Endothelial cell of umbilical vein (primary cell): ENCODE measurements around the gene TERT. TPM values are rescaled to one million over a fixed set of nuclear protein-coding genes. Genes with fewer than 3 reads are reported as not detected.

Experiments
- BruUV-seq: library from RNA; stranded (reverse); fragments of 400-500 nt; replicated peaks from 2 replicates; lab custom pipeline; 2021; lab: Mats Ljungman, UMichigan
- CTCF ChIA-PET: fragments of 300-600, 350-600 bp; sonication (Branson Sonifier 250); formaldehyde crosslinking; loops from one replicate; lab custom pipeline; 2021; ENCODE audit warnings: antibody characterized with exemption, inconsistent platforms; lab: Charles Lee
- POLR2A ChIA-PET: fragments of 300-600, 350-600 bp; sonication (Branson Sonifier 250); formaldehyde crosslinking; loops from one replicate; lab custom pipeline; 2021; ENCODE audit warnings: antibody characterized with exemption, inconsistent platforms; lab: Charles Lee
- DNase-seq: peaks from one replicate; pipeline ENCODE4 v3.0.0-alpha.2; 2011; ENCODE audit warnings: low read depth, low spot score
- FAIRE-seq: peaks from 2 replicates; lab custom pipeline; 2011; peaks lifted over from hg19 to GRCh38; lab: Jason Lieb, UNC
- H2AFZ ChIP-seq: 2 replicates; pipeline ENCODE4 v1.6.0; 2012; ENCODE audit warnings: low read depth, low read length, control low read depth, inconsistent platforms
- H3K27ac ChIP-seq: 2 replicates; pipeline ENCODE4 v1.5.1; 2011; ENCODE audit warnings: low read depth, mild to moderate bottlenecking, control low read depth, low read length, moderate library complexity; ENCODE audit not compliant: insufficient read depth
- H3K27me3 ChIP-seq, 2 experiments: 2 replicates each; pipeline versions ENCODE4 v1.6.0 to v1.6.1; 2011; ENCODE audit warnings: low read length in 2 of 2, mixed read lengths in 1 of 2; ENCODE audit not compliant: control insufficient read depth in 2 of 2, insufficient read depth in 2 of 2
- H3K36me3 ChIP-seq, 2 experiments: 2 replicates in 1 of 2; 3 replicates in 1 of 2; pipeline ENCODE4 v1.5.1; 2011; ENCODE audit warnings: low read length in 2 of 2, mild to moderate bottlenecking in 1 of 2, moderate library complexity in 1 of 2; ENCODE audit not compliant: control insufficient read depth in 2 of 2, insufficient read depth in 2 of 2; ENCODE audit errors: extremely low read depth in 1 of 2
- H3K4me1 ChIP-seq: 3 replicates; pipeline ENCODE4 v1.5.1; 2011; ENCODE audit warnings: mild to moderate bottlenecking, low read length; ENCODE audit not compliant: control insufficient read depth, insufficient read depth; ENCODE audit errors: extremely low read depth
- H3K4me2 ChIP-seq: 2 replicates; pipeline ENCODE4 v1.6.1; 2011; ENCODE audit warnings: low read length, control low read depth, mixed read lengths; ENCODE audit not compliant: insufficient read depth
- H3K4me3 ChIP-seq, 3 experiments: fragments of 200-600 bp in 1 of 3; sonication (generic), shearing (Covaris generic) in 1 of 3; replicated peaks in 1 of 3; 2 replicates each; pipeline ENCODE4 v1.5.1; 2011 to 2016; ENCODE audit warnings: control low read depth in 3 of 3, low read length in 3 of 3, mild to moderate bottlenecking in 2 of 3, inconsistent platforms in 1 of 3, low read depth in 1 of 3, moderate library complexity in 1 of 3; ENCODE audit not compliant: insufficient read depth in 1 of 3
- H3K79me2 ChIP-seq: 2 replicates; pipeline ENCODE4 v1.6.0; 2012; ENCODE audit warnings: low read length, inconsistent platforms; ENCODE audit not compliant: control insufficient read depth, insufficient read depth
- H3K9ac ChIP-seq: replicated peaks from 2 replicates; pipeline ENCODE3; 2011; ENCODE audit warnings: low read length, control low read depth; ENCODE audit not compliant: insufficient read depth; ENCODE audit errors: extremely low read depth
- H3K9me1 ChIP-seq: replicated peaks from 3 replicates; pipeline ENCODE4 v1.6.0; 2011; ENCODE audit warnings: mild to moderate bottlenecking, low read length; ENCODE audit not compliant: control insufficient read depth, insufficient read depth; ENCODE audit errors: extremely low read depth
- H3K9me3 ChIP-seq: replicated peaks from 2 replicates; pipeline ENCODE4 v1.5.1; 2012; ENCODE audit warnings: low read length, inconsistent platforms; ENCODE audit not compliant: control insufficient read depth, insufficient read depth
- H4K20me1 ChIP-seq: replicated peaks from 2 replicates; pipeline ENCODE3; 2011; ENCODE audit warnings: mild to moderate bottlenecking, low read length; ENCODE audit not compliant: control insufficient read depth, insufficient read depth; ENCODE audit errors: extremely low read depth
- CTCF ChIP-seq, 2 donors: IDR thresholded peaks; 1 replicate in 1 of 2; 2 replicates in 1 of 2; pipeline ENCODE4 v1.5.1; 2011; ENCODE audit warnings: low read length in 2 of 2, mild to moderate bottlenecking in 2 of 2, moderate library complexity in 2 of 2, control low read depth in 1 of 2, inconsistent platforms in 1 of 2, low read depth in 1 of 2; ENCODE audit not compliant: insufficient read depth in 1 of 2; ENCODE audit errors: extremely low read depth in 1 of 2
- EZH2 ChIP-seq: IDR thresholded peaks from 2 replicates; pipeline ENCODE4 v1.6.1; 2012; ENCODE audit warnings: borderline replicate concordance, low read depth, mild to moderate bottlenecking, moderate library complexity, low read length, inconsistent platforms; ENCODE audit not compliant: severe bottlenecking
- FOS ChIP-seq: IDR thresholded peaks from 2 replicates; pipeline ENCODE4 v1.6.1; 2011; ENCODE audit warnings: mild to moderate bottlenecking, low read length, moderate library complexity, borderline replicate concordance; ENCODE audit not compliant: insufficient read depth
- GATA2 ChIP-seq: IDR thresholded peaks from 2 replicates; pipeline ENCODE4 v1.7.0; 2011; ENCODE audit warnings: low read depth, mild to moderate bottlenecking, moderate library complexity, mixed read lengths, low read length; ENCODE audit not compliant: insufficient read length, insufficient read depth
- JUN ChIP-seq: IDR thresholded peaks from 2 replicates; pipeline ENCODE4 v1.6.1; 2011; ENCODE audit warnings: borderline replicate concordance, low read depth; ENCODE audit not compliant: insufficient read length, insufficient read depth
- MAX ChIP-seq: IDR thresholded peaks from 2 replicates; pipeline ENCODE4 v1.6.1; 2011; ENCODE audit not compliant: insufficient read depth, insufficient read length
- MYC ChIP-seq: IDR thresholded peaks from one replicate; pipeline ENCODE4 v1.6.1; 2011; ENCODE audit warnings: mild to moderate bottlenecking, low read depth, low read length
- POLR2A ChIP-seq: IDR thresholded peaks from 2 replicates; pipeline ENCODE4 v1.6.1; 2012; ENCODE audit warnings: low read depth, mild to moderate bottlenecking, control low read depth, low read length
- POLR2AphosphoS5 ChIP-seq: IDR thresholded peaks from 2 replicates; pipeline ENCODE4 v1.6.1; 2012; ENCODE audit warnings: low read depth, mild to moderate bottlenecking, control low read depth, low read length, moderate library complexity; ENCODE audit not compliant: insufficient read depth
- dilution Hi-C: fragments of 300-500 bp; cut with MboI; formaldehyde crosslinking; loops from one replicate; pipeline ENCODE4 v1.15.0; 2019; ENCODE audit warnings: low sequenced_read_pairs; ENCODE audit not compliant: extremely low pct_ligation_motif_present
- intact Hi-C: fragments of 100-400 bp; cut with micrococcal nuclease; formaldehyde crosslinking; loops from one replicate; pipeline ENCODE4 v1.10.0; 2022
- polyA plus RNA-seq, 4 experiments: library from polyadenylated mRNA; depleted of rRNA in 3 of 4; stranded (reverse) in 3 of 4; unstranded in 1 of 4; fragments of >200 nt; gene quantifications; 2 replicates each; pipeline versions ENCODE4 v1.2.1 to v1.2.3, GENCODE V29; 2011 to 2012; ENCODE audit warnings: missing spikeins in 1 of 4
- total RNA-seq: library from RNA; stranded (reverse); gene quantifications from 2 replicates; pipeline ENCODE4 v1.2.3, GENCODE V29; 2021

TERT gene
- total and polyA plus RNA-seq, 2 donors (not counting 3 experiments of a cell fraction or from before 2014, with no cell fraction given), result 0.04 TPM; not detected in 1

GRCh38 chr5:1304033-1304432 is 9.2 kb upstream of the TERT start:
- Histone ChIP-seq H3K36me3 (no peaks in the 10 kb centered on the region), H3K4me2 (no peak overlapping the region), H3K27ac (no peak overlapping the region), H3K4me1 (no peaks in the 10 kb centered on the region), H3K9ac (no peak overlapping the region), H2AFZ (no peak overlapping the region), H3K27me3 (peaks cover 0 to 9% of the 10 kb centered on the region in 2 experiments), H3K9me3 (no peaks in the 10 kb centered on the region), H3K9me1 (no peaks in the 10 kb centered on the region), H4K20me1 (no peaks in the 10 kb centered on the region), H3K79me2 (no peaks in the 10 kb centered on the region), H3K4me3 (no peak overlapping the region)
- FAIRE-seq (no peak), DNase-seq (no peak)
- ChIA-PET CTCF (no interaction called here), POLR2A (no interaction called here)
- no peak for TF ChIP-seq POLR2A
- TF ChIP-seq POLR2AphosphoS5, result no peak
- no peak for TF ChIP-seq GATA2
- TF ChIP-seq JUN, result no peak
- no peak for TF ChIP-seq CTCF (IDR thresholded peaks at IDR 0.05; ENCODE audit: extremely low read depth in 1 of 2, insufficient read depth in 1 of 2, low read depth in 1 of 2, low read length in 2 of 2)
- TF ChIP-seq FOS, result no peak
- no peak for TF ChIP-seq EZH2
- no peak for TF ChIP-seq MAX
- TF ChIP-seq MYC, result no peak
- BruUV-seq, result no TSS peak
- dilution Hi-C loops (no loop called here), intact Hi-C loops (no loop called here)
